ENCODE data around the gene KLHL3. TPM values are rescaled to one million over a fixed set of nuclear protein-coding genes. Genes with fewer than 3 reads are reported as not detected.

The KLHL3 gene
- total RNA-seq, 1 donor from 2014 or later = 6.7 TPM

- Histone ChIP-seq H3K27me3 (ENCODE audit: low read depth) (no peaks in the 10 kb centered on the region), H3K9me3 (no peaks in the 10 kb centered on the region), H3K36me3 (no peaks in the 10 kb centered on the region), H3K27ac (no peak overlapping the region), H3K4me1 (no peaks in the 10 kb centered on the region), H3K4me3 (no peak overlapping the region)
- no peak for DNase-seq
- no peak for ATAC-seq
- intact Hi-C loops (cut with DNase I) = loop anchor here (10.0 kb wide), 1 partner anchor 86 kb away; no protein-coding TSS in a partner anchor
- no peak for TF ChIP-seq CTCF (IDR thresholded peaks at IDR 0.05)
Measured at GRCh38 chr5:137658324-137658723, 77.6 kb downstream of the KLHL3 start.

- ATAC-seq (no peak), DNase-seq (no peak)
- no peaks in the 10 kb centered on the region for H3K9me3 ChIP-seq
- no peak for TF ChIP-seq CTCF (IDR thresholded peaks at IDR 0.05)
- no peak overlapping the region for H3K4me3 ChIP-seq
- no peaks in the 10 kb centered on the region for H3K27me3 ChIP-seq (ENCODE audit: low read depth)
- no peaks in the 10 kb centered on the region for H3K4me1 ChIP-seq
- intact Hi-C loops (cut with DNase I) = loop anchor here (10.0 kb wide), 1 partner anchor 88 kb away; no protein-coding TSS in a partner anchor
- no peaks in the 10 kb centered on the region for H3K36me3 ChIP-seq
- H3K27ac ChIP-seq = no peak overlapping the region
Measured at GRCh38 chr5:137657073-137657472, 78.8 kb downstream of the KLHL3 start.

- ATAC-seq (no peak), DNase-seq (no peak)
- no peaks in the 10 kb centered on the region for H3K27me3 ChIP-seq (ENCODE audit: low read depth)
- H3K36me3 ChIP-seq = no peaks in the 10 kb centered on the region
- no peak overlapping the region for H3K27ac ChIP-seq
- no peak overlapping the region for H3K4me3 ChIP-seq
- H3K9me3 ChIP-seq = no peaks in the 10 kb centered on the region
- H3K4me1 ChIP-seq = no peaks in the 10 kb centered on the region
- intact Hi-C loops (cut with DNase I) = loop anchor here (10.0 kb wide), 1 partner anchor 88 kb away; no protein-coding TSS in a partner anchor
- no peak for TF ChIP-seq CTCF (IDR thresholded peaks at IDR 0.05)
Measured at GRCh38 chr5:137656558-137656957, 79.3 kb downstream of the KLHL3 start.

- ATAC-seq = no peak
- Histone ChIP-seq H3K36me3 (peaks cover 3% of the 10 kb centered on the region), H3K4me3 (no peak overlapping the region), H3K4me1 (no peaks in the 10 kb centered on the region), H3K27me3 (ENCODE audit: low read depth) (no peaks in the 10 kb centered on the region), H3K27ac (no peak overlapping the region), H3K9me3 (no peaks in the 10 kb centered on the region)
- TF ChIP-seq CTCF (IDR thresholded peaks at IDR 0.05) = no peak
- DNase-seq = no peak
- intact Hi-C loops (cut with DNase I) = loop anchor here (10.0 kb wide), 1 partner anchor 94 kb away; no protein-coding TSS in a partner anchor
Measured at GRCh38 chr5:137651022-137651421, 84.9 kb downstream of the KLHL3 start.

- H3K4me1 ChIP-seq = no peaks in the 10 kb centered on the region
- peak; percentile 68 to 85 for ATAC-seq
- no peaks in the 10 kb centered on the region for H3K9me3 ChIP-seq
- TF ChIP-seq CTCF (IDR thresholded peaks at IDR 0.05) = no peak
- H3K27ac ChIP-seq = no peak overlapping the region
- intact Hi-C loops (cut with DNase I) = no loop called here
- H3K36me3 ChIP-seq = peaks cover 3% of the 10 kb centered on the region
- H3K27me3 ChIP-seq (ENCODE audit: low read depth) = no peaks in the 10 kb centered on the region
- DNase-seq = peak; percentile 60
- H3K4me3 ChIP-seq = no peak overlapping the region
Measured at GRCh38 chr5:137649228-137649935, 86.5 kb downstream of the KLHL3 start.
